ENCODE measurements around the gene DNAJC1.

- no peak for TF ChIP-seq CTCF (IDR thresholded peaks at IDR 0.05)
- no peak for TF ChIP-seq POLR2A (IDR thresholded peaks at IDR 0.05)
- no peak for TF ChIP-seq EP300 (IDR thresholded peaks at IDR 0.05)
- no peak for TF ChIP-seq POLR2AphosphoS5 (IDR thresholded peaks at IDR 0.05)
Observed at GRCh38 chr10:21808550-21808949, 195.0 kb downstream of the DNAJC1 start.

All from sigmoid colon (tissue), 4 donors.